NB4 (cell line): ENCODE data around the gene CARD6.

Source experiments
- CTCF ChIP-seq: IDR thresholded peaks from one replicate; pipeline ENCODE4 v1.5.1; 2012; ENCODE audit warnings: low read depth, low read length
- MYC ChIP-seq: IDR thresholded peaks from 2 replicates; pipeline ENCODE4 v1.6.1; 2011; ENCODE audit warnings: low read depth, low read length

DNA sequence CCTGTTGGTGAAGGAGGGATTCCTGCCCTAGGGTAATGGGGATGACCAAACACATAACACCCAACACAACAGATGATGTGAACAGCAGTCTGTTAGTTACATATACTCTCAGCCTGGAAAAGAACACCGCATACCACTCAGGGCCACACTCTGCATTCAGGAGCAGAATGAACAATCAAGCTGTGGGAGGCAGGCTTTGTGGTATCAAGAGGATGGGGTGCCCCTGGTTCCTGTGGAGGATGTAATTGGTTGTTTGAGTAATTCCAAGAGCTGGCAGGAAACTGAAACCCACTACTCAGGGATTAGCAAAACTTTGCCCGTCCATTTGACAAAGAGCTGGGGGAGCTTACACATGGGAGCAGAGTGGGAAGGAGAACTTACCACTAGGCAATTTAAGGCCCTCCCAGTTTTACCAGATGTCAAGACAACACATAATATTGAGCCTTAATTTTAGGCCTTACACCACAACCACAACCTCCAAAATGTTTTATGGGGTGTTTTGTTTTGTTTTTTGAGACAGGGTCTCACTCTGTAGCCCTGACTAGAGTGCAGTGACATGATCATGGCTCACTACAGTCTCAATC lies 27.4 kb upstream of the CARD6 start:
- TF ChIP-seq CTCF = no peak
- TF ChIP-seq MYC = 0 out of 2 replicates have a peak, but pooled peaks have one; percentile 10
